WTC11 (cell line): ENCODE data around the gene CHERP. TPM values are rescaled to one million over a fixed set of nuclear protein-coding genes. Genes with fewer than 3 reads are reported as not detected.

Source experiments
- ATAC-seq: fragments of 200-7000 bp; cut with Tn5 transposase; 2 replicates; pipeline ENCODE4 v1.10.0; 2021; ENCODE audit warnings: mild to moderate bottlenecking, moderate library complexity
- CTCF ChIA-PET: fragments of 300-600 bp; sonication (Branson Sonifier 250); formaldehyde crosslinking; loops from one replicate; lab custom pipeline; 2021; ENCODE audit warnings: antibody characterized with exemption; lab: Charles Lee
- POLR2A ChIA-PET: fragments of 350-600 bp; sonication (Branson Sonifier 250); formaldehyde crosslinking; loops from one replicate; lab custom pipeline; 2021; ENCODE audit warnings: antibody characterized with exemption; lab: Charles Lee
- DNase-seq: peaks from one replicate; pipeline ENCODE4 v3.0.0; 2021; ENCODE audit warnings: low spot score
- H3K27ac Mint-ChIP-seq: 2 replicates; pipeline ENCODE4 v1.8.0; 2021; ENCODE audit warnings: mixed read lengths
- H3K27me3 Mint-ChIP-seq: 2 replicates; pipeline ENCODE4 v1.8.0; 2021; ENCODE audit warnings: low read depth, mild to moderate bottlenecking, moderate library complexity, mixed read lengths
- H3K36me3 Mint-ChIP-seq: 2 replicates; pipeline ENCODE4 v1.8.0; 2021; ENCODE audit warnings: mixed read lengths
- H3K4me1 Mint-ChIP-seq: 2 replicates; pipeline ENCODE4 v1.8.0; 2022; ENCODE audit warnings: mixed read lengths
- H3K4me3 Mint-ChIP-seq: 2 replicates; pipeline ENCODE4 v1.8.0; 2021; ENCODE audit warnings: mild to moderate bottlenecking, moderate library complexity, mixed read lengths
- H3K9me3 Mint-ChIP-seq: 2 replicates; pipeline ENCODE4 v1.8.0; 2021; ENCODE audit warnings: mixed read lengths
- ARID4B ChIP-seq: sonication (generic); formaldehyde crosslinking; IDR thresholded peaks from 2 replicates; pipeline ENCODE4 v1.8.0; 2023; ENCODE audit warnings: missing genetic modification reagents, mild to moderate bottlenecking, borderline replicate concordance
- ATF6 ChIP-seq: sonication (generic); formaldehyde crosslinking; IDR thresholded peaks from 2 replicates; pipeline ENCODE4 v1.8.1; 2023; ENCODE audit warnings: mild to moderate bottlenecking, missing genetic modification reagents
- CBFB ChIP-seq: sonication (generic); formaldehyde crosslinking; IDR thresholded peaks from 2 replicates; pipeline ENCODE4 v1.8.1; 2022; ENCODE audit warnings: mild to moderate bottlenecking, low read depth, missing genetic modification reagents
- CREB1 ChIP-seq: sonication (generic); formaldehyde crosslinking; IDR thresholded peaks from 2 replicates; pipeline ENCODE4 v1.8.0; 2023; ENCODE audit warnings: mild to moderate bottlenecking, missing genetic modification reagents
- CTCF ChIP-seq: fragments of 200-600 bp; IDR thresholded peaks from 2 replicates; pipeline ENCODE4 v1.8.0; 2022; ENCODE audit warnings: antibody characterized with exemption
- GABPB1 ChIP-seq: sonication (generic); formaldehyde crosslinking; IDR thresholded peaks from 2 replicates; pipeline ENCODE4 v1.8.1; 2023; ENCODE audit warnings: mild to moderate bottlenecking, missing genetic modification reagents
- IRF2 ChIP-seq: sonication (generic); formaldehyde crosslinking; IDR thresholded peaks from 2 replicates; pipeline ENCODE4 v1.8.0; 2022; ENCODE audit warnings: low read depth, missing genetic modification reagents, borderline replicate concordance
- JAZF1 ChIP-seq: fragments of 250-450 bp; sonication (Bioruptor Pico); IDR thresholded peaks from 2 replicates; pipeline ENCODE4 v1.9.0; 2021; ENCODE audit warnings: moderate library complexity, mild to moderate bottlenecking, inconsistent platforms
- KAT7 ChIP-seq: sonication (generic); formaldehyde crosslinking; IDR thresholded peaks from 2 replicates; pipeline ENCODE4 v1.8.1; 2023; ENCODE audit warnings: missing genetic modification reagents, mild to moderate bottlenecking, borderline replicate concordance
- MXD4 ChIP-seq: fragments of 250-450 bp; sonication (Bioruptor Pico); IDR thresholded peaks from 2 replicates; pipeline ENCODE4 v1.8.0; 2021; ENCODE audit warnings: mild to moderate bottlenecking, moderate library complexity, borderline replicate concordance
- OVOL2 ChIP-seq: fragments of 250-450 bp; sonication (Bioruptor Pico); IDR thresholded peaks from 2 replicates; pipeline ENCODE4 v1.9.0; 2021; ENCODE audit warnings: mild to moderate bottlenecking, borderline replicate concordance
- PREB ChIP-seq: sonication (generic); formaldehyde crosslinking; IDR thresholded peaks from 2 replicates; pipeline ENCODE4 v1.8.1; 2022; ENCODE audit warnings: mild to moderate bottlenecking, missing genetic modification reagents, moderate library complexity, borderline replicate concordance
- PRRX2 ChIP-seq: fragments of 250-450 bp; sonication (Bioruptor Pico); IDR thresholded peaks from 2 replicates; pipeline ENCODE4 v1.8.0; 2021; ENCODE audit warnings: mild to moderate bottlenecking
- ZNF232 ChIP-seq: sonication (generic); formaldehyde crosslinking; IDR thresholded peaks from 2 replicates; pipeline ENCODE4 v1.8.0; 2022; ENCODE audit warnings: mild to moderate bottlenecking, missing genetic modification reagents
- ZNF263 ChIP-seq: sonication (generic); formaldehyde crosslinking; IDR thresholded peaks from 2 replicates; pipeline ENCODE4 v1.8.1; 2022; ENCODE audit warnings: low read depth, mild to moderate bottlenecking, moderate library complexity, missing genetic modification reagents
- ZNF512 ChIP-seq: sonication (generic); formaldehyde crosslinking; IDR thresholded peaks from 2 replicates; pipeline ENCODE4 v1.8.1; 2022; ENCODE audit warnings: missing genetic modification reagents, borderline replicate concordance
- total RNA-seq: library from RNA; stranded (reverse); gene quantifications from 3 replicates; pipeline ENCODE4 v1.2.3, GENCODE V29; 2021

CHERP gene
- total RNA-seq, 1 experiment from 2014 or later, result 98.7 TPM

GRCh38 chr19:16571822-16572331 lies 29.6 kb upstream of the CHERP start:
- Mint-ChIP-seq H3K36me3 (peaks cover 22% of the 10 kb centered on the region), H3K27ac (peak overlapping the region; percentile 79; the same call in 1 of the 2 replicates), H3K27me3 (no peaks in the 10 kb centered on the region), H3K9me3 (no peaks in the 10 kb centered on the region), H3K4me1 (peaks cover 16% of the 10 kb centered on the region), H3K4me3 (peak overlapping the region; percentile 83)
- ATAC-seq, result peak; percentile 5
- ChIA-PET POLR2A (interaction anchor here (0.6 to 1.7 kb wide), 2 partner anchors 16 to 63 kb away, joined by 5 to 6 read pairs; no protein-coding TSS in a partner anchor), CTCF (interaction anchor here (0.6 to 1.0 kb wide), 2 partner anchors 16 to 148 kb away, joined by 3 read pairs; no protein-coding TSS in a partner anchor)
- TF ChIP-seq ZNF232 (CRISPR knock-in tag), result 0 out of 2 replicates have a peak, but pooled peaks have one; percentile 11
- no peak for TF ChIP-seq ZNF512
- 0 out of 2 replicates have a peak, but pooled peaks have one; percentile 40 for TF ChIP-seq CBFB (CRISPR knock-in tag)
- peak; percentile 55; the same call in 1 of the 2 replicates for TF ChIP-seq ARID4B
- DNase-seq, result peak; percentile 42

GRCh38 chr19:16571283-16571682 lies 29.0 kb upstream of the CHERP start:
- Mint-ChIP-seq H3K36me3 (peaks cover 25% of the 10 kb centered on the region), H3K4me3 (peak overlapping the region; percentile 83), H3K9me3 (no peaks in the 10 kb centered on the region), H3K4me1 (peaks cover 16% of the 10 kb centered on the region), H3K27ac (peak overlapping the region; percentile 79; the same call in 1 of the 2 replicates), H3K27me3 (no peaks in the 10 kb centered on the region)
- DNase-seq (no peak), ATAC-seq (no peak)
- TF ChIP-seq JAZF1 (CRISPR knock-in tag) (no peak), CTCF (no peak), IRF2 (no peak)
- POLR2A ChIA-PET, result interaction anchor here (0.6 to 1.7 kb wide), 2 partner anchors 17 to 64 kb away, joined by 5 to 6 read pairs; no protein-coding TSS in a partner anchor
- CTCF ChIA-PET, result interaction anchor here (0.6 kb wide), 1 partner anchor 16 kb away, joined by 3 read pairs; no protein-coding TSS in a partner anchor

- CTCF ChIA-PET, result no interaction called here
- Mint-ChIP-seq H3K4me3 (peak overlapping the region; percentile 24; the same call in 1 of the 2 replicates), H3K27ac (no peak overlapping the region; the same call in 1 of the 2 replicates), H3K4me1 (peaks cover 16% of the 10 kb centered on the region), H3K36me3 (peaks cover 26% of the 10 kb centered on the region), H3K27me3 (no peaks in the 10 kb centered on the region), H3K9me3 (no peaks in the 10 kb centered on the region)
- DNase-seq (no peak), ATAC-seq (no peak)
- POLR2A ChIA-PET, result no interaction called here
- TF ChIP-seq PRRX2 (CRISPR knock-in tag) (no peak), MXD4 (CRISPR knock-in tag) (no peak), IRF2 (no peak), GABPB1 (CRISPR knock-in tag) (no peak), ATF6 (CRISPR knock-in tag) (no peak), KAT7 (CRISPR knock-in tag) (no peak), PREB (CRISPR knock-in tag) (no peak), CREB1 (CRISPR knock-in tag) (no peak), ZNF263 (CRISPR knock-in tag) (no peak), OVOL2 (no peak), CTCF (no peak)
Observed at GRCh38 chr19:16569609-16570320, 27.5 kb upstream of the CHERP start.
